NCI-H1436 treated with DMSO at 0.1 percent for 48 hours (cell line): ENCODE results near the gene PPP5C.
"Not testable (repeated sequence)": the region's sequence is repeated elsewhere in the genome, so short reads cannot be mapped to it uniquely, and the experiment has no call there.

Experiments
- DNase-seq: peaks from one replicate; lab custom pipeline; 2025; lab: John Stamatoyannopoulos, UW

PPP5C gene

DNA sequence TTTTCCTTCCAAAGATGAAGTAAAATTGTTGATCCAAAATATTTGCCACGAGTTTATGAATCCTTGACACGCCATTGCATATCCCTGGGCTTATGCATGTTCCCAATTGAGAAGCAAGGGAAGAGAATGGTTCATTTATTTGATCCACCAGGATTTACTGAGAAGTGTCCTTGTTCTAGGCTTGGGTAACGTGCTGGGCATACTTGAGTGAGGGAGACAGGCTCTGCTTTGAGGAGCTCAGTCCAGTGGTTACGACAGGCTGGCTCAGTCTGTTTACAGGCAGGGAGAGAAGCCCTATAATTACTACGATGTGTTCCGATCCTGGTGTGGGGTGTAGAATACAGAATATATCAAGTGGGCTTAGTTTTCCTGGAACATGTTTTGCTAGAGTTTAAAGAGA is 88.1 kb downstream of the PPP5C start:
- no peak for DNase-seq

DNA sequence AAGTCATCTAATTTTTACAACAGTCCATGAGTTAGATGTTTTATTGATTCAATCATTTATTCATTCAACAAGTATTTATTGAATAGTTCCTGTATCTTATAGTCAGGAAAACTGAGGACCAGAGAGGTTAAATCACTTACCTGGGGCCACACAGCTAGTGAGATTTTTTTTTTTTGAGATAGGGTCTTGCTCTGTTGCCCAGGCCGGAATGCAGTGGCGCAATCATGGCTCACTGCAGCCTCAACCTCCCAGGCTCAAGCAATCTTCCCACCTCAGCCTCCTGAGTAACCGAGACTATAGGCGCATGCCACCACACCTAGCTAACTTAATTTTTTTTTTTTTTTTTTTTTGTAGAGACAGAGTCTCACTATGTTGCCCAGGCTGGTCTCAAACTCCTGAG is 88.8 kb downstream of the PPP5C start:
- DNase-seq, result not testable (repeated sequence)
